OCI-LY3 (cell line): ENCODE data around the gene SCN1B.

ENCODE experiments used
- H2AFZ ChIP-seq: fragments of 200-600, 300-600 bp; shearing (Covaris generic); 2 replicates; pipeline ENCODE4 v1.6.0; 2014; ENCODE audit warnings: antibody characterized with exemption, low read depth, low read length
- H3K27ac ChIP-seq: fragments of 200-600, 300-600 bp; sonication (generic); 2 replicates; pipeline ENCODE4 v1.5.1; 2014; ENCODE audit warnings: mild to moderate bottlenecking, low read length, moderate library complexity, mixed read lengths
- H3K27me3 ChIP-seq: fragments of 200-600, 300-600 bp; sonication (generic); 2 replicates; pipeline ENCODE4 v1.6.1; 2014; ENCODE audit warnings: low read depth, low read length, mixed read lengths
- H3K36me3 ChIP-seq: fragments of 200-600, 300-600 bp; sonication (generic); replicated peaks from 2 replicates; pipeline ENCODE3; 2014; ENCODE audit warnings: low read depth, low read length, mixed read lengths
- H3K4me1 ChIP-seq: fragments of 300-600, 200-600 bp; sonication (generic); 2 replicates; pipeline ENCODE4 v1.6.1; 2014; ENCODE audit warnings: low read length, mixed read lengths
- H3K4me2 ChIP-seq: fragments of 200-600, 300-600 bp; sonication (generic); 2 replicates; pipeline ENCODE4 v1.6.1; 2014; ENCODE audit warnings: low read length, mixed read lengths
- H3K4me3 ChIP-seq: fragments of 300-600, 200-600 bp; sonication (generic); 2 replicates; pipeline ENCODE4 v1.5.1; 2014; ENCODE audit warnings: antibody characterized with exemption, mild to moderate bottlenecking, low read length, moderate library complexity
- H3K79me2 ChIP-seq: fragments of 300-600, 200-600 bp; shearing (Covaris generic); 2 replicates; pipeline ENCODE4 v1.6.1; 2014; ENCODE audit warnings: mild to moderate bottlenecking, low read length, mixed read lengths
- H3K9ac ChIP-seq: fragments of 300-600, 200-600 bp; shearing (Covaris generic); 2 replicates; pipeline ENCODE4 v1.6.0; 2014; ENCODE audit warnings: mild to moderate bottlenecking, low read length, moderate library complexity
- H3K9me3 ChIP-seq: fragments of 200-600, 300-600 bp; shearing (Covaris generic); 2 replicates; pipeline ENCODE4 v1.6.1; 2014; ENCODE audit warnings: low read length, mixed read lengths; ENCODE audit not compliant: insufficient read depth
- H4K20me1 ChIP-seq: fragments of 200-600, 300-600 bp; sonication (generic); 2 replicates; pipeline ENCODE4 v1.6.1; 2016; ENCODE audit warnings: low read length, mixed read lengths; ENCODE audit not compliant: insufficient read depth
- EZH2phosphoT487 ChIP-seq: fragments of 200-600 bp; shearing (Covaris generic); IDR thresholded peaks from 2 replicates; pipeline ENCODE4 v1.6.1; 2018; ENCODE audit warnings: antibody characterized with exemption, mixed run types, low read depth
- TF ChIP-seq, protein P1 (sequence below): fragments of 200-600, 300-600 bp; sonication (generic); IDR thresholded peaks from 2 replicates; pipeline ENCODE4 v1.5.1; 2014; ENCODE audit warnings: antibody characterized with exemption, low read length, low read depth

The SCN1B gene

DNA sequence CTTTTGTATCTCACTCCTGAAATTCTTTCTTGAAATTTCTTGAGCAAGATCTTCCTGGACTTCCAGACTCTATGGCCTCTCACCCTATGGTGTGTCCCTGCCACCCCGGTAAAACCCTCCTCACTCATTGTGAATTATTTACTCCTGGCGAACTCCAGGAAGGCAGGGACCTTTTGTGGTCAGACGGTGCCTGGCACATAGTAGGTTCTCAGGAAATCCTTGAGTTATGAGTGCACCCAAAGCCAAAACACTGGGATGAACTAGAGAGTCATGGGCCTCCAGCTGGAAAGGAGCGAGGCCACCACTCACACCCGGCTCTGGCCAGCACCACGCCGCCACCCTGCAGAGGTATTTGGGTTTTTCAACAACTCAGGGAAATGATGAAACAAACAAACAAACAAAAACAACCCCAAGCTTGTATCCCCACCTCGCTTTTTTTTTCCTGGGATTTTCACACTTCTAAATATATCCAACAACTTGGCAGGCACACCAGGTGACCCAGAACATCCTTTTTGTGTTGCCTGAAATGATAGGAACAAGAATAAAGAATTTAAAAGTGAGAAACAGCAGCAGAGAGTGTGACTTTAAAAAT lies 22.4 kb downstream of the SCN1B start:
- no peak for TF ChIP-seq EZH2phosphoT487
- TF ChIP-seq, protein P1, sequence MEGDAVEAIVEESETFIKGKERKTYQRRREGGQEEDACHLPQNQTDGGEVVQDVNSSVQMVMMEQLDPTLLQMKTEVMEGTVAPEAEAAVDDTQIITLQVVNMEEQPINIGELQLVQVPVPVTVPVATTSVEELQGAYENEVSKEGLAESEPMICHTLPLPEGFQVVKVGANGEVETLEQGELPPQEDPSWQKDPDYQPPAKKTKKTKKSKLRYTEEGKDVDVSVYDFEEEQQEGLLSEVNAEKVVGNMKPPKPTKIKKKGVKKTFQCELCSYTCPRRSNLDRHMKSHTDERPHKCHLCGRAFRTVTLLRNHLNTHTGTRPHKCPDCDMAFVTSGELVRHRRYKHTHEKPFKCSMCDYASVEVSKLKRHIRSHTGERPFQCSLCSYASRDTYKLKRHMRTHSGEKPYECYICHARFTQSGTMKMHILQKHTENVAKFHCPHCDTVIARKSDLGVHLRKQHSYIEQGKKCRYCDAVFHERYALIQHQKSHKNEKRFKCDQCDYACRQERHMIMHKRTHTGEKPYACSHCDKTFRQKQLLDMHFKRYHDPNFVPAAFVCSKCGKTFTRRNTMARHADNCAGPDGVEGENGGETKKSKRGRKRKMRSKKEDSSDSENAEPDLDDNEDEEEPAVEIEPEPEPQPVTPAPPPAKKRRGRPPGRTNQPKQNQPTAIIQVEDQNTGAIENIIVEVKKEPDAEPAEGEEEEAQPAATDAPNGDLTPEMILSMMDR = no peak
- peaks cover 26% of the 10 kb centered on the region for H3K27me3 ChIP-seq
- no peak overlapping the region for H3K4me3 ChIP-seq
- no peaks in the 10 kb centered on the region for H4K20me1 ChIP-seq
- H3K4me1 ChIP-seq = no peaks in the 10 kb centered on the region
- H3K9me3 ChIP-seq = no peaks in the 10 kb centered on the region
- H2AFZ ChIP-seq = no peak overlapping the region
- no peaks in the 10 kb centered on the region for H3K36me3 ChIP-seq
- H3K27ac ChIP-seq = no peak overlapping the region
- H3K9ac ChIP-seq = no peak overlapping the region
- no peak overlapping the region for H3K4me2 ChIP-seq
- no peaks in the 10 kb centered on the region for H3K79me2 ChIP-seq

- Histone ChIP-seq H3K79me2 (no peaks in the 10 kb centered on the region), H3K36me3 (no peaks in the 10 kb centered on the region), H2AFZ (no peak overlapping the region), H4K20me1 (no peaks in the 10 kb centered on the region), H3K9me3 (no peaks in the 10 kb centered on the region), H3K4me1 (no peaks in the 10 kb centered on the region), H3K4me3 (no peak overlapping the region), H3K4me2 (no peak overlapping the region), H3K27me3 (peaks cover 26% of the 10 kb centered on the region), H3K27ac (no peak overlapping the region), H3K9ac (no peak overlapping the region)
- TF ChIP-seq, protein P1 = no peak
- TF ChIP-seq EZH2phosphoT487 = no peak
Observed at GRCh38 chr19:35053667-35054293, 23.5 kb downstream of the SCN1B start.

GRCh38 chr19:35054626-35055025 lies 24.4 kb downstream of the SCN1B start:
- H3K4me2 ChIP-seq = no peak overlapping the region
- H3K79me2 ChIP-seq = no peaks in the 10 kb centered on the region
- no peaks in the 10 kb centered on the region for H3K9me3 ChIP-seq
- no peaks in the 10 kb centered on the region for H4K20me1 ChIP-seq
- TF ChIP-seq, protein P1 = no peak
- no peak for TF ChIP-seq EZH2phosphoT487
- H3K9ac ChIP-seq = no peak overlapping the region
- H2AFZ ChIP-seq = no peak overlapping the region
- H3K4me3 ChIP-seq = no peak overlapping the region
- H3K27me3 ChIP-seq = peaks cover 26% of the 10 kb centered on the region
- H3K36me3 ChIP-seq = no peaks in the 10 kb centered on the region
- H3K4me1 ChIP-seq = no peaks in the 10 kb centered on the region
- no peak overlapping the region for H3K27ac ChIP-seq

DNA sequence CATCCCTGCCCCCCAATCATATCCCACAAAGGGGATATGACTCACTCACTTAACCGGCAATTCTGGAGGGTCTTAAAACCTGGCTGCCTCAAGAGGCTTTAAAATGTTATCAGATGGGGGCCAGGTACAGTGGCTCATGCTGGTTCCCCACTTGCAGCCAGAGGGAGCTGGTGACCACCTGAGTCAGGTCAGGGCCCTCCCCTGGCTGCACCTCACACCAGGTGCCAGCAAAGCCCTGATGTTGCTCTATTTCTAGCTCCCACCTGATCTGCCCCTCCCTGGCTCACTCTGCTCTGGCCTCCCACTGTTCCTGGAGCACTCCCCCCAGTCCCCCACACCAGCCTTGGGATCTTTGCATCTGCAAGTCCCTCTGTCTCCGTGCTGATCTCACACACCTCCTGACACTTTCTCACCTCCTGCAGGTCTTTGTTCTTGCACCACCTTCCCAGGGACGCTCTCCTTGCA lies 25.5 kb downstream of the SCN1B start:
- no peaks in the 10 kb centered on the region for H4K20me1 ChIP-seq
- H3K36me3 ChIP-seq = no peaks in the 10 kb centered on the region
- no peak overlapping the region for H3K4me2 ChIP-seq
- no peaks in the 10 kb centered on the region for H3K79me2 ChIP-seq
- peaks cover 26% of the 10 kb centered on the region for H3K27me3 ChIP-seq
- no peak overlapping the region for H2AFZ ChIP-seq
- H3K4me3 ChIP-seq = no peak overlapping the region
- no peaks in the 10 kb centered on the region for H3K4me1 ChIP-seq
- no peak overlapping the region for H3K27ac ChIP-seq
- no peak for TF ChIP-seq EZH2phosphoT487
- TF ChIP-seq, protein P1 = peak; percentile 54
- no peak overlapping the region for H3K9ac ChIP-seq
- H3K9me3 ChIP-seq = no peaks in the 10 kb centered on the region
